KMS-11 (cell line): Measurements from ENCODE around the gene CNTNAP3B.
"Not testable (repeated sequence)": the region's sequence is repeated elsewhere in the genome, so short reads cannot be mapped to it uniquely, and the experiment has no call there.

Experiments used
- H2AFZ ChIP-seq: fragments of 200-600 bp; sonication (generic); 2 replicates; pipeline ENCODE4 v1.6.1; 2016; ENCODE audit warnings: antibody characterized with exemption, mixed run types, low read depth
- H3K27ac ChIP-seq: fragments of 200-600 bp; sonication (generic); 2 replicates; pipeline ENCODE4 v1.6.1; 2016; ENCODE audit warnings: mild to moderate bottlenecking, mixed run types
- H3K27me3 ChIP-seq: fragments of 200-600 bp; sonication (generic); 2 replicates; pipeline ENCODE4 v1.6.1; 2017; ENCODE audit warnings: mild to moderate bottlenecking, low read depth, mixed run types, moderate library complexity; ENCODE audit not compliant: insufficient read depth
- H3K36me3 ChIP-seq: fragments of 200-600 bp; sonication (generic); 2 replicates; pipeline ENCODE4 v1.6.1; 2017; ENCODE audit warnings: mild to moderate bottlenecking, mixed run types; ENCODE audit not compliant: insufficient read depth
- H3K4me1 ChIP-seq: fragments of 200-600 bp; sonication (generic); 2 replicates; pipeline ENCODE4 v1.6.1; 2016; ENCODE audit warnings: mild to moderate bottlenecking, low read depth, mixed run types; ENCODE audit not compliant: poor library complexity, severe bottlenecking
- H3K4me2 ChIP-seq: fragments of 200-600 bp; sonication (generic); 2 replicates; pipeline ENCODE4 v1.7.0; 2016; ENCODE audit warnings: mild to moderate bottlenecking, mixed run types
- H3K4me3 ChIP-seq: fragments of 200-600 bp; sonication (generic); IDR thresholded peaks from 2 replicates; pipeline ENCODE4 v1.6.1; 2017; ENCODE audit warnings: low read depth, low read length, mixed read lengths; ENCODE audit not compliant: insufficient read depth
- H3K79me2 ChIP-seq: fragments of 200-600 bp; sonication (generic); 2 replicates; pipeline ENCODE4 v1.6.1; 2016; ENCODE audit warnings: low read depth, mixed run types; ENCODE audit not compliant: insufficient read depth
- H3K9ac ChIP-seq: fragments of 200-600 bp; sonication (generic); 2 replicates; pipeline ENCODE4 v1.6.1; 2016; ENCODE audit warnings: mild to moderate bottlenecking, mixed run types
- H4K20me1 ChIP-seq: fragments of 200-600 bp; sonication (generic); 2 replicates; pipeline ENCODE4 v1.6.1; 2016; ENCODE audit warnings: mild to moderate bottlenecking, mixed run types; ENCODE audit not compliant: insufficient read depth

Gene CNTNAP3B

DNA sequence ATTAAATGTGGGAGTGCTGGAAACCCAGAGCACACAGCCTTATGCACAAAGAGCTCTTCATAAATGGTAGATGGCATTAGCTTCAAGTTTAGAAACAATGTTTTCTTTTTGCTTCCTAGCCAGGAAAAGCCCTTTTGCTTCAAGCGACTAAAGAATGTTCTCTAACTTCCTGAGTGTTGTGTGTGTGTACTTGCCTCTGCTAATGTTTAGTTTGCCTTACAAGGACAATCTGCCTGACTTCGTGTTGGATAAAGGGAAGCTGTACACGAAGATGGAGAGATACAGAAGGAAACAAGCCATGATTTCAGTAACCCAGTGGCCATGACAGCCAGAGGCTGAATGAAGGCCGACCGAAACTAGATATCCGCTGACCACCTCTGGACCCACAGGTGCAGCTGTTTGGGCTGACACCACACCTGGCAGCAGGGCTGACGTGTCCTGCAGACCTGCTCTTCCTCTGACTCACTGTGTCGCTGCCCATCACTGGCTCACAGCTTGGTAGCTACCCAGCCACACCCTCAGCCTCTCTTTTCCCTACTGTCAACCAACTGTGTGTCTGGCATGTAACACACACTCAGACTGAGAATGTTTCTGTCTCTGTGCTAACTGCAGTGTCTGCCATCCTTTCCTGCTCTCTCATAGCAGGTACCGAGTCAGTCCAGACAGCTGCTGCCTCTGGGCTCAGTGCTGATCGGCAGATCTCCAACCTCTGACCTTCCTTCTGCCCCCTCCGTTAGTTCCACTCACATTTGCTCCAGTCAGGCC lies 59.0 kb downstream of the CNTNAP3B start:
- not testable (repeated sequence) for H3K4me2 ChIP-seq

DNA sequence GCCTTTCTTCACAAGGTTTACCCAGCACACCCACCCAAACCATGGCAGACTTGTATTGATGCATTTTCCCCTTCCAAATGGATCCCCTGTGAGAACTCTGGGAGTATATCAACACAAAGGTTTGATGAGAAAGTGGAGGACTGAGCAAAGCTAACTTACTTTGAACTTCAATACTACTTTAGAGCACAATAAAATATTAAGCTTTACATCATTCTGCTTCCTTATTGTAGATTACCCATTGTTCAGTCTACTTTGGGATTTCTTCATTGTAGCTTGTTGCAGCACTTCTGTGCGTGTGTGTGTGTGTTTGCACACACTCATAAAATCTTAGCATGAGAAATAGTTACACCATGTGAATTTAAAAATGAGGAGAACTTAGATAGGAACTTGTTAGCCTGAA lies 75.4 kb downstream of the CNTNAP3B start:
- not testable (repeated sequence) for H3K4me1 ChIP-seq, H3K4me2 ChIP-seq, H3K36me3 ChIP-seq, H3K4me3 ChIP-seq, H2AFZ ChIP-seq, H3K79me2 ChIP-seq, H3K27me3 ChIP-seq, H3K9ac ChIP-seq, H3K27ac ChIP-seq, H4K20me1 ChIP-seq

More for the DNA sequence above, 59.0 kb downstream of the CNTNAP3B start:
- H3K4me3 ChIP-seq, H3K36me3 ChIP-seq, H3K27ac ChIP-seq, H3K9ac ChIP-seq, H4K20me1 ChIP-seq, H3K79me2 ChIP-seq, H2AFZ ChIP-seq, H3K27me3 ChIP-seq, H3K4me1 ChIP-seq: not testable (repeated sequence)

DNA sequence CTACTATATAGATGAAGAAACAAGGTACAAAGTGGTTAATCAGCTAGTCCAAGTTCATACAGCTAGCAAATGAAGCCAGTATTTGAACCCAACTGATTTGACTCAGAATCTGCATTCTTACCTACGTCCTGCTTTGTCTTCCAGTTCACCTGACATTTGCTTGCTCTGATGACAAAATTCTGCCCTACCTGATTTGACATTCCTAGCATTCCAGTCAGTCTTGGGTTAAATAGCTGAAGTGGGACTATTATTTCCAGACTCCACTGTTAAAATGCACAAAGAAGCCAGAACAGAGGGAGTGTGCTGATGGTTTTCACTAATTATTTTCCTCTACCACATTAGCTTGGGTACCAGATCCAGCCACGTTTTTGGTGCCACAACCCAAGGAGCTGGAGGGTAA lies 78.5 kb downstream of the CNTNAP3B start:
- not testable (repeated sequence) for H2AFZ ChIP-seq, H3K27ac ChIP-seq, H3K27me3 ChIP-seq

DNA sequence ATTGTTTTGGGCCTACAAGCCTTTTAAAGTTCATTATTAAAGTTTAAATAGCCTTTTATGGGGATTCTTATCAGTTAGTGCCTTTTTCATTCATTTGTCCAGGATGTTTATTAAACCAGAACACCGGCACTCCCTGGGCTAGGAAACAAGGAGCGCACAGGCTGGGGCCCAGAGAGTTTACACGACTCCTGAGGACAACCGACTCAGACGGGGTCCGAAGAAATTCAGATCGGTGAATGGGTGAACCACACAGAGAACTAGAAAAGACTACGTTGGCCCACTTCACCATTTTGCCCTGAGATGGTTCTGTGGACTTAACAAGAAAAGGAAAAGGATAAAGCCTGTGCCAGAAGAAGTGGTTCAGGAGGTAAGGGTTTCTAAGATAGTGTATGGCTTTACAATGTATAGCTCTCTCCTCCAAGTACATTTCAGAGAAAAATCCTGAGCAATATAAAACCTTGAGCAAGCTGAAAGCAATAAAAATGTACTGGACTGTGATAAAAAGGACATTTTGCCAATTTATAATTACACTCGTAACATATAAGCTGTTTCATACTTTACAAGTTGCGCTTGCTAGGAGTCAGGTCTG lies 84.7 kb downstream of the CNTNAP3B start:
- H3K27me3 ChIP-seq, H2AFZ ChIP-seq, H3K9ac ChIP-seq, H3K4me2 ChIP-seq, H4K20me1 ChIP-seq, H3K4me3 ChIP-seq, H3K27ac ChIP-seq, H3K36me3 ChIP-seq, H3K79me2 ChIP-seq, H3K4me1 ChIP-seq: not testable (repeated sequence)

More for the DNA sequence above, 78.5 kb downstream of the CNTNAP3B start:
- not testable (repeated sequence) for H3K4me3 ChIP-seq, H3K4me1 ChIP-seq, H4K20me1 ChIP-seq, H3K79me2 ChIP-seq, H3K4me2 ChIP-seq, H3K36me3 ChIP-seq, H3K9ac ChIP-seq

DNA sequence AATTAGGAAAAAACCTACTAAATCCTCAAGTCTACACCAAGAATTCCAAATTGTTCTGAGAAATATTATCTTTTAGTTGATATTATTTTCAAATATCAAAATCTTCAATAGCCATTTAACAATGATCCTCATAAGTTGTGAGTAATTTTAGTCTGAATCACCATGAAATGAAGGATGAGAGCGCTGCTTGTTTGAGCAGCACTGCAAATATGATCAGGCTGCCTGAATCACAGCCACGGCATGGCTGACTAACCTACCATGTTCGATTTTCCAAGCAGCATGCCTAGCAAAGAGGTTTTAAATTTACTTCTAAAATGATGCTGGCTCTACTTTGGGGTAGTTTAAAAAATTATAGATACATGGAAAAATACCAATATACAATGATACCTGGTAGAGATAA lies 95.7 kb downstream of the CNTNAP3B start:
- H3K36me3 ChIP-seq, H3K27ac ChIP-seq, H3K4me2 ChIP-seq, H2AFZ ChIP-seq, H3K79me2 ChIP-seq, H3K9ac ChIP-seq, H3K4me3 ChIP-seq, H3K4me1 ChIP-seq, H3K27me3 ChIP-seq, H4K20me1 ChIP-seq: not testable (repeated sequence)

DNA sequence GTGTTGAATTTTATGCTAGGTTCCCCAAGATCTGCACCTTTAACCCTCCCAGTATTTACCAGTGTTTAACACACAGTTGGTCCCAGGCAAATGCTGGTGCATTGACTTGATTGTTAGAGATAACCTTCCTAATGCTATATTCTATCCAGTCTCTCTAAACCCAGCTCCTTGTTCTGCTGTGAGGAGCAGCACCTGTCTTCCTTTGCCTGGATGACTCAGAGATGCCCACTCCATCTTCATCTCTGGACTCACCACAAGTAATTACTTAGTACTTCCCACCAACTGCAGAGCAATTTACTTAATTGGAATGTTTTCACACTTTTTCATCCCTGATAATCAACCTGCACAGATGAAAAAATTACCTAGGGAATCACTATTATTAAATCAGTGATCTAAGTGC lies 108.6 kb downstream of the CNTNAP3B start:
- not testable (repeated sequence) for H4K20me1 ChIP-seq, H3K79me2 ChIP-seq, H3K27ac ChIP-seq, H3K9ac ChIP-seq, H2AFZ ChIP-seq, H3K27me3 ChIP-seq, H3K36me3 ChIP-seq, H3K4me1 ChIP-seq, H3K4me2 ChIP-seq, H3K4me3 ChIP-seq

DNA sequence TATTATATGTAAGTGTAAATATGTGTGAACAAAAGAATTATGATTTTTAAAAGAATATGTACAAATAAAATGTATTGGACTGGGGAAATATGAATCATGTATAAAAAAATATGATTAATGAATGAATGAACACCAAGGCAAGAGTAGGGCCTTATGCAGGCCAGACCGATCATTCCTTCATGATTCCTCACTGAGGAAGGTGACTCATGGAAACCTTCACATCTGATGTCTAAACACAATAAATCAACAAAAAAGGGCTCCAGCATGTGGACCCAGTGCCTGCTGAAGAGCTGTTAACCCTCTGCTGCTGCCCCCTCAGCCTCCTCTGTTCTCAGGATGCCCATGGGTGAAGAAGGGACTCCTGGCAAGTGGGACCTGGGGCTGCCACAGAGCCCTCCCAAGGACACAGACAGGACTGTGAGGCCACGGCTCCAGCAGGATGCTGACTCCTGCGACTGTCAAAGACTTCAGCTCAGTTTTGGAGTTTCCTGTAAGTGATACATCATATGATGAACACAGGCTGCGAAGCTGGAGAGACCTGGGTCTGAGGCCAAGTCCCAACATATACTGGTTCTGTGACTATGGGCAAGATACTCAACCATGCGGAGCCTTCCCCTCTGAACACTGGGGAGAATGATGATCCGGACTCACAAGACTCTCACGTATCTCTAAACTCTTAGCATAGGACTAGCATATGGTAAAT lies 110.9 kb downstream of the CNTNAP3B start:
- not testable (repeated sequence) for H3K9ac ChIP-seq, H2AFZ ChIP-seq, H3K4me1 ChIP-seq, H3K4me3 ChIP-seq, H3K36me3 ChIP-seq, H3K79me2 ChIP-seq, H3K27ac ChIP-seq, H3K4me2 ChIP-seq, H3K27me3 ChIP-seq, H4K20me1 ChIP-seq

DNA sequence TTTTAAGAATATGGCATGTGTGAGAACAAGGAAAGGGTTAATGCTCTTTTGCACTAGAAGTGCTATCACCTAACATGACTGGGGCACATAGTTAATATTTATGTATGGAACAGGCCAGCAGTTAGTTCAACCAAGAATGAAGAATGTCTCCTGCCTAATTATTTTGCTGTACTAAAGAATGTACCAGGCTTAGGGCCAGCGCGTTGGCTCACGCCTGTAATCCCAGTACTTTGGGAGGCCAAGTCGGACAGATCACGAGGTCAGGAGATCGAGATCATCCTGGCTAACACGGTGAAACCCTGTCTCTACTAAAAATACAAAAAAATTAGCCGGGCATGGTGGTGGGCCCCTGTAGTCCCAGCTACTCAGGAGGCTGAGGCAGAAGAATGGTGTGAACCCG lies 114.9 kb downstream of the CNTNAP3B start:
- H3K9ac ChIP-seq, H4K20me1 ChIP-seq, H3K4me1 ChIP-seq, H3K27me3 ChIP-seq, H3K4me2 ChIP-seq, H3K27ac ChIP-seq, H3K79me2 ChIP-seq, H2AFZ ChIP-seq, H3K36me3 ChIP-seq, H3K4me3 ChIP-seq: not testable (repeated sequence)

DNA sequence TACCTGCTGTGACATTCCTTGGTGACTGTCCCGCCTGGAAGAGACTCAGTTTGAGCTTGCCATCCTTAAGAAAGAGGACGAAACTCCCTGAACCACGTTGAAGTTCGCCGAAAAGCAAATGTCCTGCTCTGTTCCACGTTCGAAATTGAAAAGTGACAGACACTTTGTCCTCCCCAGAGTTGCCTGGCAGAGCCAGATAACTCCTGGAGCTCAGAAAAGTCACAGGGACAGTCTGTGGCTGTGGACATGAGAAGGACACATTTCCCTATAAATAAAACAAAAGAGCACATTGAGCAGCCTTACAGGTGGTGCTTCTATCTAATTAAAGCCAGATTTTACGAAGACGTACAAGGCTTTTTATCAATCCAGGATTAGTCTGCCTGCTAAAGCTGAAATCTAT lies 137.6 kb downstream of the CNTNAP3B start:
- H3K27me3 ChIP-seq, H3K4me1 ChIP-seq, H3K27ac ChIP-seq: not testable (repeated sequence)

DNA sequence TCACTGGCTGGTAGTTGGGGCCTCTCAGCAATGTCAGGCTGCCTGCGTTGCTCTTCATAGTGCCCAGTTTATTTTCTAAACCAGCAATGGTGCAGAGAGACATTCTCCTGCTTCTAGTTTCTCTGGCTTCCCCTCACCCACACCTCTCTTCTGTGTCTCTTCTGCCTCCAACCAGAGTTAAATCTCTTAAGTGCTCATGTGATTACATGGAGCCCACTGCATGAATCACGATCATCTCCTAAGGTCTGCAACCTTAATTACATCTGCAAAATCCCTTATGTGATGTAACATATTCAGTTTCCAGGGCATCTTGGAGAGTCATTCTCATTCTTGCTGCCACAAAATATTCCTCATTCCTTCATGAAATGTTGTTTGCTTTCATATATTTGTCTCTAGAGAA lies 149.0 kb downstream of the CNTNAP3B start:
- H3K9ac ChIP-seq, H3K4me3 ChIP-seq, H3K79me2 ChIP-seq, H3K4me2 ChIP-seq, H4K20me1 ChIP-seq, H3K4me1 ChIP-seq, H3K27me3 ChIP-seq, H2AFZ ChIP-seq, H3K27ac ChIP-seq, H3K36me3 ChIP-seq: not testable (repeated sequence)

More for the DNA sequence above, 137.6 kb downstream of the CNTNAP3B start:
- H4K20me1 ChIP-seq, H3K79me2 ChIP-seq, H3K36me3 ChIP-seq, H3K9ac ChIP-seq, H3K4me2 ChIP-seq, H2AFZ ChIP-seq, H3K4me3 ChIP-seq: not testable (repeated sequence)
